Measurements from ENCODE around the gene LRRC38. TPM values are rescaled to one million over a fixed set of nuclear protein-coding genes. Genes with fewer than 3 reads are reported as not detected.

LRRC38 gene
- total RNA-seq, 1 experiment from 2014 or later: not detected

DNA sequence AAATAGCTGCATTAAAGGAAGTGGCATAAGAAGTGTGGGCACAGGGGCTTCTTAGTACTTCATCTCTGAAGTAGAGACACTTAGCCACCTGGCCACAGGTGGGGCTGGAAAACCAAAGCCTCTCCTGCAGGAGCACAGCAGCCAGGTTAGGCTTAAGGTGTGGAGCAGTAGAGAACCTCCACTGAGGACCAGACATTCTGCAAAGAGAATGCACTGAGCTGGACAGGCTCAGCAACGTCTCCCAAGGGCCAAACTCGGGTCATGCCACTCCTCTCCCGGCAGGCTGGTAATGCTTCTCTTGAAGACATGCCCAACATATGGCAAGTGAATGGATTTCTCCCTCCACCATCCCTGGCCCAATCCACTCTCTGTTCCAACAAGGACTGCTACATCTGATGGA lies 33.0 kb upstream of the LRRC38 start (continued):
- TF ChIP-seq ZBTB33 (IDR thresholded peaks at IDR 0.05; ENCODE audit: extremely low read depth, insufficient replicate concordance, low read length) (no peak), ELF1 (IDR thresholded peaks at IDR 0.05; ENCODE audit: borderline replicate concordance, low read depth) (no peak), EGR1 (IDR thresholded peaks at IDR 0.05; ENCODE audit: low read depth) (no peak), ZFX (IDR thresholded peaks at IDR 0.05) (no peak)

GRCh38 chr1:13544221-13544556 lies 30.4 kb upstream of the LRRC38 start:
- DNase-seq (ENCODE audit: low read depth, low spot score) (no peak), ATAC-seq (no peak)
- ChIA-PET CTCF (interaction anchor here (0.6 to 0.8 kb wide), 2 partner anchors 12 to 104 kb away, joined by 3 read pairs; no protein-coding TSS in a partner anchor), RAD21 (ENCODE audit: low non-redundant PET in 1 of 2, low total read pairs in 2 of 2, uncharacterized antibody in 2 of 2, unreplicated experiment in 2 of 2) (no interaction called here), POLR2A (no interaction called here)
- no peak overlapping the region for H3K9ac ChIP-seq (ENCODE audit: low read length)
- TF ChIP-seq CEBPB (IDR thresholded peaks at IDR 0.05; ENCODE audit: low read depth) (no peak), FOSL1 (IDR thresholded peaks at IDR 0.05; ENCODE audit: low read depth) (no peak), EGR1 (IDR thresholded peaks at IDR 0.05; ENCODE audit: low read depth) (no peak), SIN3A (IDR thresholded peaks at IDR 0.05; ENCODE audit: low read depth) (no peak)
- peaks cover 0 to 7% of the 10 kb centered on the region in 2 experiments; a peak in 2 of 4 replicates for H3K4me1 ChIP-seq (ENCODE audit: control insufficient read depth in 1 of 2, insufficient read depth in 2 of 2, low read length in 2 of 2)
- H3K27me3 ChIP-seq (ENCODE audit: insufficient read depth, low read length): peaks cover 4% of the 10 kb centered on the region; the same call in 1 of the 2 replicates
- intact Hi-C loops (cut with micrococcal nuclease): loop anchor here (1.0 kb wide), 1 partner anchor 75 kb away; no protein-coding TSS in a partner anchor
- H3K4me3 ChIP-seq (replicated peaks in 1 of 2; ENCODE audit: low read depth in 1 of 2, low read length in 2 of 2): no peak overlapping the region
- H4K20me1 ChIP-seq (ENCODE audit: insufficient read depth): no peaks in the 10 kb centered on the region
- H3K79me2 ChIP-seq (ENCODE audit: insufficient read depth, low read length): no peaks in the 10 kb centered on the region
- no peaks in the 10 kb centered on the region for H3K36me3 ChIP-seq (ENCODE audit: control insufficient read depth in 1 of 2, insufficient read depth in 2 of 2, low read length in 2 of 2)
- no peak overlapping the region for H3K27ac ChIP-seq (ENCODE audit: low read depth, low read length)
- H3K9me3 ChIP-seq (ENCODE audit: control insufficient read depth in 1 of 2, insufficient read depth in 1 of 2, low read depth in 1 of 2, low read length in 2 of 2): no peaks in the 10 kb centered on the region
- H3K9me2 ChIP-seq (ENCODE audit: insufficient read depth): no peaks in the 10 kb centered on the region
- no TSS peak for BruUV-seq (replicated peaks)
- H3K4me2 ChIP-seq (ENCODE audit: low read length): no peak overlapping the region
- peak overlapping the region; percentile 43 for H2AFZ ChIP-seq (ENCODE audit: low read depth, low read length, poor library complexity, severe bottlenecking)
